Progenitor cell of endocrine pancreas (in vitro differentiated cells): ENCODE measurements around the gene LRRC23. TPM values are rescaled to one million over a fixed set of nuclear protein-coding genes. Genes with fewer than 3 reads are reported as not detected.

ENCODE experiments used
- DNase-seq: peaks from one replicate; pipeline ENCODE4 v3.0.0; 2021; ENCODE audit warnings: low spot score; ENCODE audit not compliant: unreplicated experiment
- H3K27ac Mint-ChIP-seq: 2 replicates; pipeline ENCODE4 v1.8.0; 2021; ENCODE audit warnings: mild to moderate bottlenecking, moderate library complexity, mixed read lengths
- H3K27me3 Mint-ChIP-seq: 2 replicates; pipeline ENCODE4 v1.8.0; 2021; ENCODE audit warnings: mixed read lengths
- H3K36me3 Mint-ChIP-seq: 2 replicates; pipeline ENCODE4 v1.8.0; 2022; ENCODE audit warnings: mixed read lengths; ENCODE audit not compliant: insufficient read depth
- H3K4me1 Mint-ChIP-seq: 2 replicates; pipeline ENCODE4 v1.8.0; 2021; ENCODE audit warnings: low read depth, mixed read lengths
- H3K4me3 Mint-ChIP-seq: 2 replicates; pipeline ENCODE4 v1.8.0; 2021; ENCODE audit warnings: low read depth, mild to moderate bottlenecking, moderate library complexity, mixed read lengths
- H3K9me3 Mint-ChIP-seq: 2 replicates; pipeline ENCODE4 v1.8.0; 2021; ENCODE audit warnings: low read depth, mixed read lengths
- total RNA-seq: library from RNA; stranded (reverse); gene quantifications from 2 replicates; pipeline ENCODE4 v1.2.1, GENCODE V29; 2021
- TF ChIP-seq, protein P1 (sequence below): fragments of 200-600 bp; sonication (generic); IDR thresholded peaks from one replicate; pipeline ENCODE4 v1.5.0; 2021; ENCODE audit warnings: antibody characterized with exemption, mild to moderate bottlenecking; ENCODE audit not compliant: unreplicated experiment

LRRC23 gene
- total RNA-seq, 1 donor from 2014 or later, result 21.5 TPM

- TF ChIP-seq, protein P1, sequence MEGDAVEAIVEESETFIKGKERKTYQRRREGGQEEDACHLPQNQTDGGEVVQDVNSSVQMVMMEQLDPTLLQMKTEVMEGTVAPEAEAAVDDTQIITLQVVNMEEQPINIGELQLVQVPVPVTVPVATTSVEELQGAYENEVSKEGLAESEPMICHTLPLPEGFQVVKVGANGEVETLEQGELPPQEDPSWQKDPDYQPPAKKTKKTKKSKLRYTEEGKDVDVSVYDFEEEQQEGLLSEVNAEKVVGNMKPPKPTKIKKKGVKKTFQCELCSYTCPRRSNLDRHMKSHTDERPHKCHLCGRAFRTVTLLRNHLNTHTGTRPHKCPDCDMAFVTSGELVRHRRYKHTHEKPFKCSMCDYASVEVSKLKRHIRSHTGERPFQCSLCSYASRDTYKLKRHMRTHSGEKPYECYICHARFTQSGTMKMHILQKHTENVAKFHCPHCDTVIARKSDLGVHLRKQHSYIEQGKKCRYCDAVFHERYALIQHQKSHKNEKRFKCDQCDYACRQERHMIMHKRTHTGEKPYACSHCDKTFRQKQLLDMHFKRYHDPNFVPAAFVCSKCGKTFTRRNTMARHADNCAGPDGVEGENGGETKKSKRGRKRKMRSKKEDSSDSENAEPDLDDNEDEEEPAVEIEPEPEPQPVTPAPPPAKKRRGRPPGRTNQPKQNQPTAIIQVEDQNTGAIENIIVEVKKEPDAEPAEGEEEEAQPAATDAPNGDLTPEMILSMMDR, result no peak
Measured at GRCh38 chr12:6927379-6928021, 22.9 kb downstream of the LRRC23 start, which contains the start of gene ATN1. Gene ATN1 (plus strand): TSS chr12:6927959. CDS start chr12:6934002, 6,043 bp downstream.

DNA sequence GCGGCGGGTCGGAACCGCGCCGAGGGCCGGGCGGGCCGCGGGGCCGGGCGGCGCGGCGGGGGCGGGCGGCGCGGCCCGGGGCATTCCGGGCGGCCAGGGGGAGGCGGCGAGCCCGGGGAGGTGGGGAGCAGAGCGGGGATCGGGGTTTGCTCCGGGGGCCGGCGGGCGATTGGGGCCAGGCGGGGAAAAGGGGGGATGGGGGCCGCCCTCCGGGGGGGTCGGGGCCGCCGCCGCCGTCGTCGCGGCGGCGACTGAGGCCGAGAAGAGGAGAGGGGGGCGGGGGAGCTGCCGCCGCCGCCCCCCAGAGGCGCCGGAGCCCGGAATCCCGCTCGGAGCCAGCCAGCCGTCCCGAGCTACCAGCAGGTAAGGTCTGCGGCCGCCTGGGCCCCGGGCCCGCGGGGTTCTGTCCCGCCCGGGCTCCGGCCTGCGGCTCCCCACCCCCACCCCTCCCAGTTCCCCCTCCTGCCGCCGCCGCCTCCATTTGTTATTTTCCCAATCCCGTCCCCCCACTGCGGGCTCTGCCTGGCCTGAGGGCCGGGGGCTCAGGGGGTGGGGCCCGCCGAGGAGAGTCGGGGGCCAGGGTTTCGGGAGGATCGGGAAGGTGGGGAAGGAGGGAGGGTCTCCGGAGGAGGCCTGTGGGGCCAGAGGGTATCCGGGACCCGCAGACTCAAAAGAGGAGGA lies 23.5 kb downstream of the LRRC23 start:
- Mint-ChIP-seq H3K4me3 (peak overlapping the region; percentile 99), H3K27ac (peak overlapping the region; percentile 95), H3K4me1 (peaks cover 65% of the 10 kb centered on the region), H3K9me3 (no peaks in the 10 kb centered on the region), H3K27me3 (no peaks in the 10 kb centered on the region), H3K36me3 (no peaks in the 10 kb centered on the region)
- no peak for DNase-seq
- TF ChIP-seq, protein P1, result no peak

More at GRCh38 chr12:6927379-6928021, 22.9 kb downstream of the LRRC23 start, which contains the start of gene ATN1:
- Mint-ChIP-seq H3K36me3 (peaks cover 2% of the 10 kb centered on the region), H3K9me3 (no peaks in the 10 kb centered on the region), H3K27me3 (no peaks in the 10 kb centered on the region), H3K4me3 (peak within 1 kb of the TSS; percentile 99), H3K4me1 (peaks cover 62% of the 10 kb centered on the region), H3K27ac (peak within 1 kb of the TSS; percentile 96)
- peak; percentile 75 for DNase-seq

- Mint-ChIP-seq H3K36me3 (peaks cover 3% of the 10 kb centered on the region), H3K27ac (peak overlapping the region; percentile 95), H3K4me1 (peaks cover 65% of the 10 kb centered on the region), H3K27me3 (no peaks in the 10 kb centered on the region), H3K4me3 (peak overlapping the region; percentile 99), H3K9me3 (no peaks in the 10 kb centered on the region)
- no peak for DNase-seq
- TF ChIP-seq, protein P1, result no peak
Measured at GRCh38 chr12:6928703-6929407, 24.2 kb downstream of the LRRC23 start.

DNA sequence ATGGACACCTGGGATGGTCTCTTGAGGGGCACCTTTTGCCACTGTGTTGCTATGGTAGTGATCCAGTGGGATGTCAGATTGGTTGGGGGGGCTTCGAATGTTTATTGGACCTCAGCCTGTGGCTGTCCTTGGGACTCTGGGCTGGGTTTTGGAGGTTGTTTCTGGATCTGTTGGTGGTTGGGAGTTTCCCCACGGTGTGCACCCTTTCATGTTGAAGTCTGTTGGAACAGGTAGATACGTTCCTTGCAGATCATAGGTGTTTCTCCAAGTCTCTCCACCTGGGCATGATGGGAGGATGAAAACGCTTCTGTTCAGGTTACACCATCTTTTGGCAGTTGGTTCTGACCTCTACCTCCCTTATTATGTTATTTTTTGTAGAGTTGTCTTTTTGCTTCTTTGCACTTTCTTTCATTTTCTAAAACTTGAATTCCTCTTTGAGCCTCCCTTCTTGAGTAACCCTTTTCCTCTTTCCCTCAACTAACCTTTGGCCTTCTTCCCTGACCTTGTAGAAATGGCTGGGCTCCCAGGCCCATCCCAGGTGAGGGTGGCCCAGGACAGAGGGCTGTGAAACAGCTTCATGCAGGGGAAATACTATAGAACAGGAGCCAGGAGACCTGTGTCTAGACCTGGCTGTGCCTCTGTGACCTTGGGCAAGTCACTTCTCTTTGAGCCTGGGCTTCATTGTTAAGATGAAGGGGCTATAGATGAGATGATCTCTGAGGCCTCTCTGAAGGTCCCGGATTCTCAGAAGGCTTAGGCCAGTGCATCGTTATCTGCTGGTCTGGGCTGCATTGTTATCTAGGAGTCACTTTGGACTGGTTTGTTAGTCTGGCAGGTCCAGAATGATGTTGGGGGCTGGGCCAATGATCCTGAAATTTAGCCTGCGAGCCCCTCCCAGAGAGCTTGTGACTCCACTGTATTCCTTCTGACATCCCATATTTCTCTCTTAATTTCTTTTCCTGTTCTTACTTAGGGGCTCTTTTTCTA lies 25.1 kb downstream of the LRRC23 start:
- Mint-ChIP-seq H3K9me3 (no peaks in the 10 kb centered on the region), H3K27ac (peak overlapping the region; percentile 95), H3K4me1 (peaks cover 57% of the 10 kb centered on the region), H3K36me3 (peaks cover 12% of the 10 kb centered on the region), H3K4me3 (peak overlapping the region; percentile 99), H3K27me3 (no peaks in the 10 kb centered on the region)
- TF ChIP-seq, protein P1, result no peak
- DNase-seq, result no peak
